Panc1 (cell line): Measurements from ENCODE around the gene C2CD2L.

Experiments
- POLR2AphosphoS5 ChIP-seq: IDR thresholded peaks from 2 replicates; pipeline ENCODE4 v1.6.1; 2012; ENCODE audit warnings: mild to moderate bottlenecking, low read depth, low read length, moderate library complexity
- SIN3A ChIP-seq: IDR thresholded peaks from 2 replicates; pipeline ENCODE4 v1.6.1; 2012; ENCODE audit warnings: low read depth, mild to moderate bottlenecking, low read length, moderate library complexity, borderline replicate concordance; ENCODE audit not compliant: insufficient read depth
- TCF7L2 ChIP-seq: IDR thresholded peaks from 2 replicates; pipeline ENCODE4 v1.6.1; 2011; ENCODE audit warnings: mild to moderate bottlenecking, low read depth, low read length, inconsistent platforms
- TF ChIP-seq, protein P1 (sequence below): fragments of 450-650 bp; IDR thresholded peaks from 2 replicates; pipeline ENCODE4 v1.5.1; 2017; ENCODE audit warnings: mild to moderate bottlenecking
- TF ChIP-seq, protein P2 (sequence below), 2 experiments: IDR thresholded peaks; 2 replicates each; pipeline ENCODE4 v1.6.1; 2011 to 2012; ENCODE audit warnings: low read depth in 2 of 2, control low read depth in 1 of 2, low read length in 1 of 2, mild to moderate bottlenecking in 1 of 2, moderate library complexity in 1 of 2; ENCODE audit not compliant: insufficient read depth in 1 of 2

DNA sequence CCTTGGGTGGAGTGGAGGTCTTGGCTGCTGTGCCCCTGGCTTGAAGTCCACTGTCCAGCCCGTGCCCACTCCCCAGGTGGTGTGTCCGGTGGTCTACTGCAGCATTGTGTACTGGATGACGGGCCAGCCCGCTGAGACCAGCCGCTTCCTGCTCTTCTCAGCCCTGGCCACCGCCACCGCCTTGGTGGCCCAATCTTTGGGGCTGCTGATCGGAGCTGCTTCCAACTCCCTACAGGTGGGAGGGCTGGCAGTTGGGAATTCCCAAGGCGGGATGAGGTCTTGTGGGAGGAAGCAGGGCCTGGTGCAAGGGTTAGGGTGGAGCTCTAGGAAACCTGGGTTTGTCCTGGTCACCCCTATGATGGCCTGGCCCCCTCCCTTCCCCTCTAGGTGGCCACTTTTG is 53.0 kb downstream of the C2CD2L start:
- TF ChIP-seq, protein P1, sequence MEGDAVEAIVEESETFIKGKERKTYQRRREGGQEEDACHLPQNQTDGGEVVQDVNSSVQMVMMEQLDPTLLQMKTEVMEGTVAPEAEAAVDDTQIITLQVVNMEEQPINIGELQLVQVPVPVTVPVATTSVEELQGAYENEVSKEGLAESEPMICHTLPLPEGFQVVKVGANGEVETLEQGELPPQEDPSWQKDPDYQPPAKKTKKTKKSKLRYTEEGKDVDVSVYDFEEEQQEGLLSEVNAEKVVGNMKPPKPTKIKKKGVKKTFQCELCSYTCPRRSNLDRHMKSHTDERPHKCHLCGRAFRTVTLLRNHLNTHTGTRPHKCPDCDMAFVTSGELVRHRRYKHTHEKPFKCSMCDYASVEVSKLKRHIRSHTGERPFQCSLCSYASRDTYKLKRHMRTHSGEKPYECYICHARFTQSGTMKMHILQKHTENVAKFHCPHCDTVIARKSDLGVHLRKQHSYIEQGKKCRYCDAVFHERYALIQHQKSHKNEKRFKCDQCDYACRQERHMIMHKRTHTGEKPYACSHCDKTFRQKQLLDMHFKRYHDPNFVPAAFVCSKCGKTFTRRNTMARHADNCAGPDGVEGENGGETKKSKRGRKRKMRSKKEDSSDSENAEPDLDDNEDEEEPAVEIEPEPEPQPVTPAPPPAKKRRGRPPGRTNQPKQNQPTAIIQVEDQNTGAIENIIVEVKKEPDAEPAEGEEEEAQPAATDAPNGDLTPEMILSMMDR: no peak
- TF ChIP-seq, protein P2, sequence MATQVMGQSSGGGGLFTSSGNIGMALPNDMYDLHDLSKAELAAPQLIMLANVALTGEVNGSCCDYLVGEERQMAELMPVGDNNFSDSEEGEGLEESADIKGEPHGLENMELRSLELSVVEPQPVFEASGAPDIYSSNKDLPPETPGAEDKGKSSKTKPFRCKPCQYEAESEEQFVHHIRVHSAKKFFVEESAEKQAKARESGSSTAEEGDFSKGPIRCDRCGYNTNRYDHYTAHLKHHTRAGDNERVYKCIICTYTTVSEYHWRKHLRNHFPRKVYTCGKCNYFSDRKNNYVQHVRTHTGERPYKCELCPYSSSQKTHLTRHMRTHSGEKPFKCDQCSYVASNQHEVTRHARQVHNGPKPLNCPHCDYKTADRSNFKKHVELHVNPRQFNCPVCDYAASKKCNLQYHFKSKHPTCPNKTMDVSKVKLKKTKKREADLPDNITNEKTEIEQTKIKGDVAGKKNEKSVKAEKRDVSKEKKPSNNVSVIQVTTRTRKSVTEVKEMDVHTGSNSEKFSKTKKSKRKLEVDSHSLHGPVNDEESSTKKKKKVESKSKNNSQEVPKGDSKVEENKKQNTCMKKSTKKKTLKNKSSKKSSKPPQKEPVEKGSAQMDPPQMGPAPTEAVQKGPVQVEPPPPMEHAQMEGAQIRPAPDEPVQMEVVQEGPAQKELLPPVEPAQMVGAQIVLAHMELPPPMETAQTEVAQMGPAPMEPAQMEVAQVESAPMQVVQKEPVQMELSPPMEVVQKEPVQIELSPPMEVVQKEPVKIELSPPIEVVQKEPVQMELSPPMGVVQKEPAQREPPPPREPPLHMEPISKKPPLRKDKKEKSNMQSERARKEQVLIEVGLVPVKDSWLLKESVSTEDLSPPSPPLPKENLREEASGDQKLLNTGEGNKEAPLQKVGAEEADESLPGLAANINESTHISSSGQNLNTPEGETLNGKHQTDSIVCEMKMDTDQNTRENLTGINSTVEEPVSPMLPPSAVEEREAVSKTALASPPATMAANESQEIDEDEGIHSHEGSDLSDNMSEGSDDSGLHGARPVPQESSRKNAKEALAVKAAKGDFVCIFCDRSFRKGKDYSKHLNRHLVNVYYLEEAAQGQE (IDR thresholded peaks at IDR 0.05; ENCODE audit: insufficient read depth in 1 of 2, low read depth in 2 of 2, low read length in 1 of 2): no peak
- TF ChIP-seq SIN3A (no peak), POLR2AphosphoS5 (no peak), TCF7L2 (no peak)
